Measurements from ENCODE around the gene ZNF891. TPM values are rescaled to one million over a fixed set of nuclear protein-coding genes. Genes with fewer than 3 reads are reported as not detected.
A peak's percentile ranks its signal among the peaks of the same experiment; 100 is the strongest.

The ZNF891 gene
- 1 to 10 TPM; 1.4 to 1.7 TPM for total RNA-seq

- Mint-ChIP-seq H3K9me3 (peaks cover 22% of the 10 kb centered on the region), H3K4me1 (ENCODE audit: low read depth in 2 of 2) (peaks cover 13 to 19% of the 10 kb centered on the region in 2 donors), H3K27me3 (no peaks in the 10 kb centered on the region), H3K36me3 (peaks cover 57% of the 10 kb centered on the region), H3K4me3 (peak within 1 kb of the TSS; percentile 98), H3K27ac (peak within 1 kb of the TSS; percentile 85 to 87)
- peak; percentile 97 for DNase-seq (ENCODE audit: low spot score)
- peak; percentile 96 to 97 for ATAC-seq
Observed at GRCh38 chr12:133130038-133130807, at the start of gene ZNF891, which contains the start of gene ZNF10. ZNF891 (minus strand) TSS chr12:133130274; CDS start chr12:133121918, 8,356 bp downstream. ZNF10 (plus strand) TSS chr12:133130627; CDS start chr12:133144493, 13,866 bp downstream.

- DNase-seq (ENCODE audit: low spot score) = no peak
- no peak for ATAC-seq
- Mint-ChIP-seq H3K4me3 (no peak overlapping the region), H3K27me3 (peaks cover 0 to 21% of the 10 kb centered on the region in 2 donors), H3K9me3 (peaks cover 23% of the 10 kb centered on the region), H3K27ac (no peak overlapping the region), H3K36me3 (peaks cover 42% of the 10 kb centered on the region), H3K4me1 (ENCODE audit: low read depth in 2 of 2) (no peaks in the 10 kb centered on the region)
Observed at GRCh38 chr12:133174901-133175300, 44.8 kb upstream of the ZNF891 start.

GRCh38 chr12:133172491-133172890 lies 42.4 kb upstream of the ZNF891 start:
- Mint-ChIP-seq H3K36me3 (peaks cover 31% of the 10 kb centered on the region), H3K4me3 (no peak overlapping the region), H3K9me3 (peaks cover 15% of the 10 kb centered on the region), H3K27ac (no peak overlapping the region), H3K27me3 (peaks cover 0 to 21% of the 10 kb centered on the region in 2 donors), H3K4me1 (ENCODE audit: low read depth in 2 of 2) (no peaks in the 10 kb centered on the region)
- DNase-seq (ENCODE audit: low spot score) = no peak
- ATAC-seq = no peak

GRCh38 chr12:133165776-133166175 lies 35.7 kb upstream of the ZNF891 start:
- ATAC-seq = no peak
- no peak overlapping the region for H3K27ac Mint-ChIP-seq
- peaks cover 34% of the 10 kb centered on the region for H3K36me3 Mint-ChIP-seq
- no peak for DNase-seq (ENCODE audit: low spot score)
- peaks cover 14% of the 10 kb centered on the region for H3K9me3 Mint-ChIP-seq
- no peaks in the 10 kb centered on the region for H3K4me1 Mint-ChIP-seq (ENCODE audit: low read depth in 2 of 2)
- no peak overlapping the region for H3K4me3 Mint-ChIP-seq
- no peaks in the 10 kb centered on the region for H3K27me3 Mint-ChIP-seq

- DNase-seq (ENCODE audit: low spot score) = no peak
- no peak for ATAC-seq
- Mint-ChIP-seq H3K9me3 (peaks cover 41% of the 10 kb centered on the region), H3K27ac (no peak overlapping the region), H3K27me3 (no peaks in the 10 kb centered on the region), H3K4me1 (ENCODE audit: low read depth in 2 of 2) (no peaks in the 10 kb centered on the region), H3K4me3 (no peak overlapping the region), H3K36me3 (peaks cover 79% of the 10 kb centered on the region)
Observed at GRCh38 chr12:133156125-133156690, 26.1 kb upstream of the ZNF891 start.

- Mint-ChIP-seq H3K27ac (no peak overlapping the region), H3K36me3 (peaks cover 71% of the 10 kb centered on the region), H3K9me3 (peaks cover 33% of the 10 kb centered on the region), H3K27me3 (no peaks in the 10 kb centered on the region), H3K4me1 (ENCODE audit: low read depth in 2 of 2) (no peaks in the 10 kb centered on the region), H3K4me3 (no peak overlapping the region)
- ATAC-seq = no peak
- no peak for DNase-seq (ENCODE audit: low spot score)
Observed at GRCh38 chr12:133145981-133146380, 15.9 kb upstream of the ZNF891 start.

- Mint-ChIP-seq H3K4me3 (no peak overlapping the region), H3K27ac (no peak overlapping the region), H3K27me3 (no peaks in the 10 kb centered on the region), H3K4me1 (ENCODE audit: low read depth in 2 of 2) (peaks cover 9 to 13% of the 10 kb centered on the region in 2 donors), H3K9me3 (peaks cover 41% of the 10 kb centered on the region), H3K36me3 (peaks cover 77% of the 10 kb centered on the region)
- DNase-seq (ENCODE audit: low spot score) (no peak), ATAC-seq (no peak)
Observed at GRCh38 chr12:133135747-133136146, 5.7 kb upstream of the ZNF891 start.

GRCh38 chr12:133130808-133131128 lies 694 bp upstream of the ZNF891 start:
- Mint-ChIP-seq H3K27ac (peak overlapping the region; percentile 85 to 87), H3K4me3 (peak overlapping the region; percentile 98), H3K4me1 (ENCODE audit: low read depth in 2 of 2) (peaks cover 13 to 19% of the 10 kb centered on the region in 2 donors), H3K36me3 (peaks cover 57% of the 10 kb centered on the region), H3K9me3 (peaks cover 26% of the 10 kb centered on the region), H3K27me3 (no peaks in the 10 kb centered on the region)
- ATAC-seq (no peak), DNase-seq (ENCODE audit: low spot score) (no peak)

GRCh38 chr12:133129368-133130037 lies 571 bp downstream of the ZNF891 start:
- H3K36me3 Mint-ChIP-seq = peaks cover 56% of the 10 kb centered on the region
- H3K4me1 Mint-ChIP-seq (ENCODE audit: low read depth in 2 of 2) = peaks cover 13 to 19% of the 10 kb centered on the region in 2 donors
- peaks cover 21% of the 10 kb centered on the region for H3K9me3 Mint-ChIP-seq
- no peak for DNase-seq (ENCODE audit: low spot score)
- peak overlapping the region; percentile 85 to 87 for H3K27ac Mint-ChIP-seq
- ATAC-seq = peak in 1 of 2 donors; percentile 2
- H3K27me3 Mint-ChIP-seq = no peaks in the 10 kb centered on the region
- peak overlapping the region; percentile 98 for H3K4me3 Mint-ChIP-seq

GRCh38 chr12:133124674-133125073 lies 5.4 kb downstream of the ZNF891 start:
- Mint-ChIP-seq H3K27ac (no peak overlapping the region), H3K36me3 (peaks cover 57% of the 10 kb centered on the region), H3K4me1 (ENCODE audit: low read depth in 2 of 2) (peaks cover 0 to 6% of the 10 kb centered on the region in 2 donors), H3K27me3 (no peaks in the 10 kb centered on the region), H3K9me3 (peaks cover 23% of the 10 kb centered on the region), H3K4me3 (no peak overlapping the region)
- no peak for DNase-seq (ENCODE audit: low spot score)
- ATAC-seq = no peak

GRCh38 chr12:133120385-133121191 lies 9.5 kb downstream of the ZNF891 start:
- Mint-ChIP-seq H3K4me3 (no peak overlapping the region), H3K36me3 (peaks cover 69% of the 10 kb centered on the region), H3K9me3 (peaks cover 35% of the 10 kb centered on the region), H3K27me3 (no peaks in the 10 kb centered on the region), H3K27ac (no peak overlapping the region), H3K4me1 (ENCODE audit: low read depth in 2 of 2) (no peaks in the 10 kb centered on the region)
- ATAC-seq (no peak), DNase-seq (ENCODE audit: low spot score) (no peak)

GRCh38 chr12:133108150-133108549 lies 21.9 kb downstream of the ZNF891 start:
- Mint-ChIP-seq H3K9me3 (peaks cover 16% of the 10 kb centered on the region), H3K36me3 (peaks cover 79% of the 10 kb centered on the region), H3K27me3 (no peaks in the 10 kb centered on the region), H3K4me3 (no peak overlapping the region), H3K27ac (no peak overlapping the region), H3K4me1 (ENCODE audit: low read depth in 2 of 2) (no peaks in the 10 kb centered on the region)
- DNase-seq (ENCODE audit: low spot score) (no peak), ATAC-seq (no peak)

- Mint-ChIP-seq H3K4me3 (no peak overlapping the region), H3K4me1 (ENCODE audit: low read depth in 2 of 2) (no peaks in the 10 kb centered on the region), H3K36me3 (peaks cover 84% of the 10 kb centered on the region), H3K27me3 (no peaks in the 10 kb centered on the region), H3K9me3 (peaks cover 16% of the 10 kb centered on the region), H3K27ac (no peak overlapping the region)
- no peak for DNase-seq (ENCODE audit: low spot score)
- no peak for ATAC-seq
Observed at GRCh38 chr12:133107121-133107520, 23.0 kb downstream of the ZNF891 start.

Data from natural killer cell treated with Interleukin-12 subunit alpha and Interleukin-12 subunit beta and Interleukin-15 and Interleukin-18, amount 100 ng/mL, for 72 hours (primary cell).